Measurements from ENCODE around the gene GSTCD. TPM values are rescaled to one million over a fixed set of nuclear protein-coding genes. Genes with fewer than 3 reads are reported as not detected.

GSTCD gene
- total and polyA plus RNA-seq, 4 donors, result 1.2 to 8.7 (median 4.3) TPM

GRCh38 chr4:105808750-105809041 lies 100.1 kb downstream of the GSTCD start (continued):
- TF ChIP-seq ZBTB33 (IDR thresholded peaks at IDR 0.05) (no peak), ATF3 (IDR thresholded peaks at IDR 0.05) (no peak)

GRCh38 chr4:105815701-105816100 lies 107.1 kb downstream of the GSTCD start:
- H3K9me3 ChIP-seq (ENCODE audit: control insufficient read depth in 4 of 4, low read length in 3 of 4), result no peaks in the 10 kb centered on the region
- DNase-seq (ENCODE audit: low spot score), result no peak
- H3K27me3 ChIP-seq (ENCODE audit: control insufficient read depth in 4 of 4, insufficient read depth in 4 of 4, low read length in 3 of 4), result no peaks in the 10 kb centered on the region
- 98% methylated on average over 1 of the region's 1 CpG for WGBS
- no peak overlapping the region for H3K9ac ChIP-seq (ENCODE audit: low read depth in 1 of 2, low read length in 2 of 2)
- TF ChIP-seq FOXA2 (IDR thresholded peaks at IDR 0.05), result no peak
- no peak for TF ChIP-seq FOXA1 (IDR thresholded peaks at IDR 0.05)
- TF ChIP-seq CTCF (IDR thresholded peaks at IDR 0.05; ENCODE audit: low read depth, low read length, missing input control), result no peak
- no peak for TF ChIP-seq GABPA (IDR thresholded peaks at IDR 0.05 in 1 of 2, conservative IDR thresholded peaks at IDR 0.05 in 1 of 2)
- no peak for TF ChIP-seq HNF4A (conservative IDR thresholded peaks at IDR 0.05)
- TF ChIP-seq YY1 (IDR thresholded peaks at IDR 0.05), result no peak
- TF ChIP-seq SP1 (IDR thresholded peaks at IDR 0.05), result no peak
- no peak for TF ChIP-seq RXRA (IDR thresholded peaks at IDR 0.05)
- no peak for TF ChIP-seq JUND (IDR thresholded peaks at IDR 0.05)
- no peak for TF ChIP-seq TAF1 (conservative IDR thresholded peaks at IDR 0.05)
- no peak for TF ChIP-seq NR2F2 (IDR thresholded peaks at IDR 0.05)
- no peak for TF ChIP-seq RAD21 (IDR thresholded peaks at IDR 0.05)
- TF ChIP-seq HNF4G (IDR thresholded peaks at IDR 0.05), result no peak
- TF ChIP-seq MAX (IDR thresholded peaks at IDR 0.05), result no peak
- no peak for TF ChIP-seq REST (IDR thresholded peaks at IDR 0.05)
- TF ChIP-seq EGR1 (IDR thresholded peaks at IDR 0.05; ENCODE audit: low read depth in 2 of 2), result no peak
- H3K27ac ChIP-seq (ENCODE audit: low read depth in 1 of 2, low read length in 2 of 2), result no peak overlapping the region
- no peak overlapping the region for H3K4me3 ChIP-seq (ENCODE audit: low read depth in 1 of 3, low read length in 3 of 3)
- no peaks in the 10 kb centered on the region for H3K36me3 ChIP-seq (ENCODE audit: control insufficient read depth in 4 of 4, insufficient read depth in 3 of 4, low read depth in 1 of 4, low read length in 3 of 4)
- H3K4me1 ChIP-seq (ENCODE audit: control insufficient read depth in 4 of 4, insufficient read depth in 4 of 4, low read length in 3 of 4), result no peaks in the 10 kb centered on the region
